Measurements from ENCODE around the gene SLC12A8.

The SLC12A8 gene

DNA sequence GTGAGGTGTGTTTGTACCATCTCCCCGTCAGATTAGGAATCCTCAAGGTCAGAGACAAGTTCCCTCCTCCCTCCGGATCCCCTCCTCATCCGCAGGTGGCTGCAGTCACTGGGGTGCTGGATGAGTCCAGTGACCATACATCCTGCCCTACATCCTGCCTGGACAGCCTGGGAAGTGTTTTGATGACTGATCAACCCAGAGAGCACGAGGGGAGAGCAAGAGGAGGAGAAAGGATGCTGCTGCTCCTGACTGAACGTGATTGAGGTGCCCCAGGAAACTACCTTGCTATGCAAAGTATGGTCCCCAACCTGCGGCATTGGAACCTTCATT lies 65.1 kb downstream of the SLC12A8 start:
- H3K4me1 ChIP-seq (ENCODE audit: low read length): no peaks in the 10 kb centered on the region
- no peak overlapping the region for H3K9ac ChIP-seq (ENCODE audit: low read length)

DNA sequence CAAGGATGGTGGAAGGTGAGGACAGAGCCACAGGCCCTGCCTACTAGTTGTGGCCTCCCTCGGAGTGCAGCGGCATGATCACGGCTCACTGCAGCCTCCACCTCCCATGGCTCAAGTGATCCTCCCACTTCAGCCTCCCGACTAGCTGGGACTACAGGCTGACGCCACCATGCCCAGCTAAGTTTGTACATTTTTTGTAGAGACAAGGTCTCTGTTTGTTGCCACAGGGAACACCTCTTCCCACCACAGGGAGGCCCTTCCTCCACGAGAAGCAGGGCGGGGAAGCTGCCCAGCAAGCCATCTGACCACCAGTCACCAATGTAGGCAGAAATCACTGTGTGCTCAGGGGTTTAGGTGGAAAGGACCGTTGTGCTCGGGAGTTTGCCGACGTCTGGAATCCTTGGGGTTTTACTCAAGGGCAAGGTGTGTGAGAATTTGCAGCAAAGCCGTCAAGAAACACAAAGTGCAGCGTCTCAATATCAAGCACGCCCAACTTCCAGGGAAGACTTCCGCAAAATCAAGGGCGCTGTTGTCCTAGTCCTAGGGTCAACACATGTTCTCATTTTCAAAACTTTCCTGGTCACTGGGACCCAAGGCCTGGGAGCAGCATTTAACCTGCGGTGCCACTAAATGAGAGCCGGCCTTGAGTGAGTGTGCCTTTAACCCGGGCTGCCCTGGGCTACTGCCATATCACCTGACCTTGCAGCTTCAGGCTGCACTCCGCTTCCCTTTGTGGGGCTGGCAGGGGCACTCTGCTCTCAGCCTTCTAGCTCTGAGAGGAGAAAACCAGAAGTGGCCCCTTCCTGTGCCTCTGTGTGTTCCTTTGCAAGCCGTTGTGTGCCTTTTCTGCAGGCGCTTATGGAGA lies 65.7 kb downstream of the SLC12A8 start:
- no peaks in the 10 kb centered on the region for H4K20me1 ChIP-seq (ENCODE audit: insufficient read depth, low read length)
- no peaks in the 10 kb centered on the region for H3K36me3 ChIP-seq (replicated peaks; ENCODE audit: insufficient read depth, low read length)
- H3K9me3 ChIP-seq (replicated peaks; ENCODE audit: insufficient read depth, low read length): no peaks in the 10 kb centered on the region
- peaks cover 5% of the 10 kb centered on the region; the same call in 1 of the 2 replicates for H3K4me1 ChIP-seq (ENCODE audit: low read length)
- no peak overlapping the region for H3K9ac ChIP-seq (ENCODE audit: low read length)
- no peak overlapping the region for H3K4me3 ChIP-seq (ENCODE audit: low read length)
- H3K79me2 ChIP-seq (ENCODE audit: low read length): no peaks in the 10 kb centered on the region
- H3F3A ChIP-seq (ENCODE audit: insufficient read depth, low read length): peaks cover 2% of the 10 kb centered on the region; the same call in 1 of the 2 replicates
- no peaks in the 10 kb centered on the region for H3K9me2 ChIP-seq (replicated peaks; ENCODE audit: insufficient read depth, low read length)
- TF ChIP-seq EZH2phosphoT487 (IDR thresholded peaks at IDR 0.05; ENCODE audit: low read length) (no peak), EZH2 (optimal IDR thresholded peaks at IDR 0.05; ENCODE audit: low read depth, low read length) (no peak)
- TF ChIP-seq, protein P1, sequence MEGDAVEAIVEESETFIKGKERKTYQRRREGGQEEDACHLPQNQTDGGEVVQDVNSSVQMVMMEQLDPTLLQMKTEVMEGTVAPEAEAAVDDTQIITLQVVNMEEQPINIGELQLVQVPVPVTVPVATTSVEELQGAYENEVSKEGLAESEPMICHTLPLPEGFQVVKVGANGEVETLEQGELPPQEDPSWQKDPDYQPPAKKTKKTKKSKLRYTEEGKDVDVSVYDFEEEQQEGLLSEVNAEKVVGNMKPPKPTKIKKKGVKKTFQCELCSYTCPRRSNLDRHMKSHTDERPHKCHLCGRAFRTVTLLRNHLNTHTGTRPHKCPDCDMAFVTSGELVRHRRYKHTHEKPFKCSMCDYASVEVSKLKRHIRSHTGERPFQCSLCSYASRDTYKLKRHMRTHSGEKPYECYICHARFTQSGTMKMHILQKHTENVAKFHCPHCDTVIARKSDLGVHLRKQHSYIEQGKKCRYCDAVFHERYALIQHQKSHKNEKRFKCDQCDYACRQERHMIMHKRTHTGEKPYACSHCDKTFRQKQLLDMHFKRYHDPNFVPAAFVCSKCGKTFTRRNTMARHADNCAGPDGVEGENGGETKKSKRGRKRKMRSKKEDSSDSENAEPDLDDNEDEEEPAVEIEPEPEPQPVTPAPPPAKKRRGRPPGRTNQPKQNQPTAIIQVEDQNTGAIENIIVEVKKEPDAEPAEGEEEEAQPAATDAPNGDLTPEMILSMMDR (IDR thresholded peaks at IDR 0.05; ENCODE audit: low read length): no peak
- no peak for DNase-seq
- no peak overlapping the region for H3K4me2 ChIP-seq (ENCODE audit: low read depth, low read length)
- H2AFZ ChIP-seq (ENCODE audit: low read length): no peak overlapping the region
- no peak overlapping the region for H3K27ac ChIP-seq (ENCODE audit: low read length)
- no peaks in the 10 kb centered on the region; the same call in 1 of the 2 replicates for H3K27me3 ChIP-seq (replicated peaks; ENCODE audit: insufficient read depth, low read length)

More for the DNA sequence above, 65.1 kb downstream of the SLC12A8 start:
- Histone ChIP-seq H3K4me3 (ENCODE audit: low read length) (no peak overlapping the region), H3K27me3 (replicated peaks; ENCODE audit: insufficient read depth, low read length) (no peaks in the 10 kb centered on the region; the same call in 1 of the 2 replicates), H3K27ac (ENCODE audit: low read length) (no peak overlapping the region), H2AFZ (ENCODE audit: low read length) (no peak overlapping the region), H4K20me1 (ENCODE audit: insufficient read depth, low read length) (no peaks in the 10 kb centered on the region), H3K9me2 (replicated peaks; ENCODE audit: insufficient read depth, low read length) (no peaks in the 10 kb centered on the region), H3F3A (ENCODE audit: insufficient read depth, low read length) (no peaks in the 10 kb centered on the region), H3K79me2 (ENCODE audit: low read length) (no peaks in the 10 kb centered on the region), H3K9me3 (replicated peaks; ENCODE audit: insufficient read depth, low read length) (no peaks in the 10 kb centered on the region), H3K4me2 (ENCODE audit: low read depth, low read length) (no peak overlapping the region), H3K36me3 (replicated peaks; ENCODE audit: insufficient read depth, low read length) (no peaks in the 10 kb centered on the region)
- DNase-seq: no peak
- TF ChIP-seq EZH2phosphoT487 (IDR thresholded peaks at IDR 0.05; ENCODE audit: low read length): no peak
- no peak for TF ChIP-seq EZH2 (optimal IDR thresholded peaks at IDR 0.05; ENCODE audit: low read depth, low read length)

DNA sequence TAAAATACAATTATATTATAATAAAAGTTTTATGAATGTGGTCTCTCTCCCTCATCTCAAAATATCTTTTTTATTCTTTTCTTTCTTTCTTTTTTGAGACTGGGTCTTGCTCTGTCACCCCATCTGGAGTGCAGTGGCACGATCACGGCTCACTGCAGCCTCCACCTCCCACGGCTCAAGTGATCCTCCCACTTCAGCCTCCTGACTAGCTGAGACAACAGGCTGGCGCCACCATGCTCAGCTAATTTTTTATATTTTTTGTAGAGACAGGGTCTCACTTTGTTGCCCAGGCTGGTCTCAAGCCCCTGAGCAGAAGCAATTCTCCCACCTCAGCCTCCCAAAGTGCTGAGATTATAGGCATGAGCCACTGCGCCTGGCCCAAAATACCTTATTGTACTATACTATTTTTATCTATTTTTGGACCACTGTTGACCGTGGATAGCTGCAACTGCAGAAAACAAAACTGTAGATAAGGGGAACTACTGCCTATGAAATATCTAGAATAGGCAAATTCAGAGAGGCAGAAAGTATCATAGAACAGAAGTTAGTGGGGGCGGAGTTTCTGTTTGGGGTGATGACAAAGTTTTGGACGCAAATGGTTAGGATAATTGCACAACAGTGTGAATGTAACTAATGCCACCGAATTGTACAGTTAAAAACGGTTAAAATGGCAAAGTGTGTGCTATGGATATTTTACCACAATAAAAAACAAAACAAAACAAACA lies 66.6 kb downstream of the SLC12A8 start:
- H2AFZ ChIP-seq (ENCODE audit: low read length): no peak overlapping the region
- peaks cover 7% of the 10 kb centered on the region for H3F3A ChIP-seq (ENCODE audit: insufficient read depth, low read length)
- TF ChIP-seq, protein P1 (IDR thresholded peaks at IDR 0.05; ENCODE audit: low read length): no peak
- TF ChIP-seq EZH2phosphoT487 (IDR thresholded peaks at IDR 0.05; ENCODE audit: low read length) (no peak), EZH2 (optimal IDR thresholded peaks at IDR 0.05; ENCODE audit: low read depth, low read length) (no peak)
- H3K36me3 ChIP-seq (replicated peaks; ENCODE audit: insufficient read depth, low read length): no peaks in the 10 kb centered on the region
- H3K79me2 ChIP-seq (ENCODE audit: low read length): no peaks in the 10 kb centered on the region
- H3K9me2 ChIP-seq (replicated peaks; ENCODE audit: insufficient read depth, low read length): no peaks in the 10 kb centered on the region
- peaks cover 12% of the 10 kb centered on the region for H3K4me1 ChIP-seq (ENCODE audit: low read length)
- no peak overlapping the region for H3K4me3 ChIP-seq (ENCODE audit: low read length)
- H4K20me1 ChIP-seq (ENCODE audit: insufficient read depth, low read length): no peaks in the 10 kb centered on the region
- H3K27ac ChIP-seq (ENCODE audit: low read length): no peak overlapping the region
- no peak for DNase-seq
- no peaks in the 10 kb centered on the region for H3K9me3 ChIP-seq (replicated peaks; ENCODE audit: insufficient read depth, low read length)
- H3K4me2 ChIP-seq (ENCODE audit: low read depth, low read length): no peak overlapping the region
- no peaks in the 10 kb centered on the region; the same call in 1 of the 2 replicates for H3K27me3 ChIP-seq (replicated peaks; ENCODE audit: insufficient read depth, low read length)
- H3K9ac ChIP-seq (ENCODE audit: low read length): no peak overlapping the region
